Type B pancreatic cell (in vitro differentiated cells): Measurements from ENCODE around the gene BAIAP2. TPM values are rescaled to one million over a fixed set of nuclear protein-coding genes. Genes with fewer than 3 reads are reported as not detected.

Experiments
- DNase-seq: peaks from one replicate; pipeline ENCODE4 v3.0.0; 2021; ENCODE audit warnings: mixed read lengths; ENCODE audit not compliant: unreplicated experiment; ENCODE audit errors: extremely low spot score
- H3K27ac Mint-ChIP-seq: 2 replicates; pipeline ENCODE4 v1.8.0; 2021; ENCODE audit warnings: mild to moderate bottlenecking, mixed read lengths
- H3K27me3 Mint-ChIP-seq: 2 replicates; pipeline ENCODE4 v1.8.0; 2021; ENCODE audit warnings: mixed read lengths
- H3K36me3 Mint-ChIP-seq: 2 replicates; pipeline ENCODE4 v1.8.0; 2021; ENCODE audit warnings: mixed read lengths
- H3K4me1 Mint-ChIP-seq: one replicate; pipeline ENCODE4 v1.8.0; 2021; ENCODE audit warnings: mixed read lengths; ENCODE audit not compliant: unreplicated experiment
- H3K4me3 Mint-ChIP-seq: 2 replicates; pipeline ENCODE4 v1.8.0; 2021; ENCODE audit warnings: mild to moderate bottlenecking, mixed read lengths
- H3K9me3 Mint-ChIP-seq: 2 replicates; pipeline ENCODE4 v1.8.0; 2021; ENCODE audit warnings: mixed read lengths
- CTCF ChIP-seq: fragments of 200-600 bp; sonication (generic); conservative IDR thresholded peaks from 2 replicates; pipeline ENCODE4 v1.5.0; 2021; ENCODE audit warnings: antibody characterized with exemption, mild to moderate bottlenecking
- total RNA-seq: library from RNA; stranded (reverse); gene quantifications from 2 replicates; pipeline ENCODE4 v1.2.1, GENCODE V29; 2021; ENCODE audit warnings: low replicate concordance

The BAIAP2 gene
- total RNA-seq, 1 donor from 2014 or later, result 62.7 TPM

- H3K36me3 Mint-ChIP-seq, result no peaks in the 10 kb centered on the region
- H3K4me3 Mint-ChIP-seq, result peak overlapping the region; percentile 82
- no peak for TF ChIP-seq CTCF
- H3K27ac Mint-ChIP-seq, result peak overlapping the region; percentile 96
- peaks cover 37% of the 10 kb centered on the region for H3K4me1 Mint-ChIP-seq
- no peaks in the 10 kb centered on the region for H3K9me3 Mint-ChIP-seq
- no peaks in the 10 kb centered on the region for H3K27me3 Mint-ChIP-seq
- DNase-seq, result no peak
Observed at GRCh38 chr17:81044428-81044763, 9.4 kb downstream of the BAIAP2 start.

GRCh38 chr17:81044764-81045589 lies 10.0 kb downstream of the BAIAP2 start:
- Mint-ChIP-seq H3K4me3 (peak overlapping the region; percentile 82), H3K36me3 (no peaks in the 10 kb centered on the region), H3K27me3 (no peaks in the 10 kb centered on the region), H3K9me3 (no peaks in the 10 kb centered on the region), H3K4me1 (peaks cover 37% of the 10 kb centered on the region), H3K27ac (peak overlapping the region; percentile 96)
- TF ChIP-seq CTCF, result no peak
- DNase-seq, result no peak

GRCh38 chr17:81045590-81046095 lies 10.7 kb downstream of the BAIAP2 start:
- no peak for TF ChIP-seq CTCF
- Mint-ChIP-seq H3K4me1 (peaks cover 38% of the 10 kb centered on the region), H3K36me3 (no peaks in the 10 kb centered on the region), H3K27me3 (no peaks in the 10 kb centered on the region), H3K4me3 (no peak overlapping the region), H3K9me3 (no peaks in the 10 kb centered on the region), H3K27ac (peak overlapping the region; percentile 96)
- no peak for DNase-seq

- H3K27ac Mint-ChIP-seq, result peak overlapping the region; percentile 70
- no peaks in the 10 kb centered on the region for H3K27me3 Mint-ChIP-seq
- H3K9me3 Mint-ChIP-seq, result no peaks in the 10 kb centered on the region
- H3K4me3 Mint-ChIP-seq, result peak overlapping the region; percentile 31
- H3K36me3 Mint-ChIP-seq, result no peaks in the 10 kb centered on the region
- TF ChIP-seq CTCF, result no peak
- H3K4me1 Mint-ChIP-seq, result peaks cover 38% of the 10 kb centered on the region
- no peak for DNase-seq
Observed at GRCh38 chr17:81046132-81046769, 11.3 kb downstream of the BAIAP2 start.

- no peaks in the 10 kb centered on the region for H3K9me3 Mint-ChIP-seq
- DNase-seq, result no peak
- TF ChIP-seq CTCF, result no peak
- no peaks in the 10 kb centered on the region for H3K36me3 Mint-ChIP-seq
- H3K27ac Mint-ChIP-seq, result no peak overlapping the region
- H3K4me3 Mint-ChIP-seq, result no peak overlapping the region
- peaks cover 40% of the 10 kb centered on the region for H3K4me1 Mint-ChIP-seq
- H3K27me3 Mint-ChIP-seq, result no peaks in the 10 kb centered on the region
Observed at GRCh38 chr17:81046770-81047359, 11.9 kb downstream of the BAIAP2 start.
